Parathyroid adenoma (tissue), 2 donors: ENCODE results near the gene CWC27.

Experiments
- H2AFZ ChIP-seq: fragments of 300-600 bp; sonication (generic); one replicate; pipeline ENCODE4 v1.7.0; 2017; ENCODE audit warnings: antibody characterized with exemption, mild to moderate bottlenecking
- H3K27ac ChIP-seq: fragments of 300-600 bp; sonication (generic); one replicate; pipeline ENCODE4 v1.7.0; 2017
- H3K27me3 ChIP-seq: fragments of 300-600 bp; sonication (generic); one replicate; pipeline ENCODE4 v1.7.0; 2017; ENCODE audit warnings: low read length; ENCODE audit not compliant: control insufficient read depth, insufficient read depth
- H3K36me3 ChIP-seq: fragments of 300-600 bp; sonication (generic); one replicate; pipeline ENCODE4 v1.7.0; 2017; ENCODE audit warnings: low read length; ENCODE audit not compliant: control insufficient read depth, insufficient read depth
- H3K4me1 ChIP-seq: fragments of 300-600 bp; sonication (generic); one replicate; pipeline ENCODE4 v1.7.0; 2017; ENCODE audit warnings: control low read depth
- H3K4me2 ChIP-seq: fragments of 300-600 bp; sonication (generic); one replicate; pipeline ENCODE4 v1.7.0; 2017; ENCODE audit warnings: low read length
- H3K4me3 ChIP-seq: fragments of 300-600 bp; sonication (generic); one replicate; pipeline ENCODE4 v1.7.0; 2017; ENCODE audit warnings: low read depth, low read length
- H3K79me2 ChIP-seq: fragments of 300-600 bp; sonication (generic); one replicate; pipeline ENCODE4 v1.7.0; 2017; ENCODE audit warnings: control low read depth
- H3K9ac ChIP-seq: fragments of 300-600 bp; sonication (generic); one replicate; pipeline ENCODE4 v1.7.0; 2017; ENCODE audit warnings: mild to moderate bottlenecking
- H3K9me3 ChIP-seq: fragments of 300-600 bp; sonication (generic); one replicate; pipeline ENCODE4 v1.7.0; 2017; ENCODE audit warnings: low read length; ENCODE audit not compliant: control insufficient read depth
- CTCF ChIP-seq: fragments of 300-600 bp; sonication (generic); IDR thresholded peaks from one replicate; pipeline ENCODE4 v1.7.0; 2017; ENCODE audit warnings: antibody characterized with exemption, mild to moderate bottlenecking
- donor health status: primary hyperparathyroidism.

Gene CWC27

GRCh38 chr5:64840958-64841357 is 72.2 kb downstream of the CWC27 start:
- no peak for TF ChIP-seq CTCF
- Histone ChIP-seq H3K9me3 (no peaks in the 10 kb centered on the region), H3K27ac (no peak overlapping the region), H3K4me3 (no peak overlapping the region), H3K36me3 (no peaks in the 10 kb centered on the region), H3K4me2 (no peak overlapping the region), H3K9ac (no peak overlapping the region), H2AFZ (no peak overlapping the region), H3K27me3 (no peaks in the 10 kb centered on the region), H3K4me1 (no peaks in the 10 kb centered on the region), H3K79me2 (no peaks in the 10 kb centered on the region)

GRCh38 chr5:64853777-64854176 is 85.0 kb downstream of the CWC27 start:
- H2AFZ ChIP-seq = no peak overlapping the region
- no peaks in the 10 kb centered on the region for H3K36me3 ChIP-seq
- H3K27me3 ChIP-seq = no peaks in the 10 kb centered on the region
- H3K9me3 ChIP-seq = no peaks in the 10 kb centered on the region
- no peaks in the 10 kb centered on the region for H3K79me2 ChIP-seq
- H3K4me1 ChIP-seq = no peaks in the 10 kb centered on the region
- H3K4me3 ChIP-seq = no peak overlapping the region
- no peak overlapping the region for H3K9ac ChIP-seq
- H3K4me2 ChIP-seq = no peak overlapping the region
- no peak overlapping the region for H3K27ac ChIP-seq
- no peak for TF ChIP-seq CTCF

GRCh38 chr5:64854855-64855254 is 86.1 kb downstream of the CWC27 start:
- H3K4me1 ChIP-seq = no peaks in the 10 kb centered on the region
- H3K79me2 ChIP-seq = no peaks in the 10 kb centered on the region
- no peak overlapping the region for H3K9ac ChIP-seq
- H3K9me3 ChIP-seq = no peaks in the 10 kb centered on the region
- no peak overlapping the region for H3K4me3 ChIP-seq
- no peaks in the 10 kb centered on the region for H3K36me3 ChIP-seq
- H3K27me3 ChIP-seq = no peaks in the 10 kb centered on the region
- H2AFZ ChIP-seq = no peak overlapping the region
- no peak overlapping the region for H3K27ac ChIP-seq
- no peak for TF ChIP-seq CTCF
- H3K4me2 ChIP-seq = no peak overlapping the region

GRCh38 chr5:64859881-64860280 is 91.2 kb downstream of the CWC27 start:
- Histone ChIP-seq H3K36me3 (no peaks in the 10 kb centered on the region), H3K4me2 (no peak overlapping the region), H3K9ac (no peak overlapping the region), H3K9me3 (no peaks in the 10 kb centered on the region), H3K4me1 (peaks cover 3% of the 10 kb centered on the region), H2AFZ (no peak overlapping the region), H3K79me2 (no peaks in the 10 kb centered on the region), H3K27me3 (no peaks in the 10 kb centered on the region), H3K4me3 (no peak overlapping the region), H3K27ac (no peak overlapping the region)
- no peak for TF ChIP-seq CTCF

- Histone ChIP-seq H3K27ac (no peak overlapping the region), H3K4me1 (peaks cover 3% of the 10 kb centered on the region), H3K9me3 (no peaks in the 10 kb centered on the region), H3K79me2 (no peaks in the 10 kb centered on the region), H3K4me2 (no peak overlapping the region), H3K9ac (no peak overlapping the region), H3K27me3 (no peaks in the 10 kb centered on the region), H2AFZ (no peak overlapping the region), H3K36me3 (no peaks in the 10 kb centered on the region), H3K4me3 (no peak overlapping the region)
- TF ChIP-seq CTCF = no peak
These were observed 92.6 kb downstream of the CWC27 start for GRCh38 chr5:64861281-64861680.
